SK-N-SH (cell line): ENCODE data around the gene SLC23A1. TPM values are rescaled to one million over a fixed set of nuclear protein-coding genes. Genes with fewer than 3 reads are reported as not detected.

Source experiments
- CTCF ChIP-seq: fragments of 200-600 bp; sonication (generic); IDR thresholded peaks from 2 replicates; pipeline ENCODE4 v1.6.1; 2017; ENCODE audit warnings: antibody characterized with exemption, mild to moderate bottlenecking, moderate library complexity
- ELF1 ChIP-seq: IDR thresholded peaks from 2 replicates; pipeline ENCODE4 v1.4.0; 2012
- EZH2phosphoT487 ChIP-seq: fragments of 200-600 bp; sonication (generic); IDR thresholded peaks from 2 replicates; pipeline ENCODE4 v1.6.1; 2017; ENCODE audit warnings: low read depth, mixed run types, mild to moderate bottlenecking, antibody characterized with exemption, moderate library complexity, borderline replicate concordance
- GABPA ChIP-seq: IDR thresholded peaks from 2 replicates; pipeline ENCODE4 v1.4.0; 2012; ENCODE audit warnings: low read depth, mild to moderate bottlenecking
- MAX ChIP-seq: IDR thresholded peaks from 2 replicates; pipeline ENCODE4 v1.4.0; 2012; ENCODE audit warnings: low read depth
- PBX3 ChIP-seq: IDR thresholded peaks from 2 replicates; pipeline ENCODE4; 2012
- RAD21 ChIP-seq: IDR thresholded peaks from 2 replicates; pipeline ENCODE4 v1.6.1; 2012; ENCODE audit warnings: mild to moderate bottlenecking, low read length
- REST ChIP-seq: IDR thresholded peaks from 2 replicates; pipeline ENCODE4 v1.6.1; 2012; ENCODE audit warnings: mild to moderate bottlenecking, low read depth, low read length, moderate library complexity
- RFX5 ChIP-seq: IDR thresholded peaks from 2 replicates; pipeline ENCODE4 v1.6.1; 2012; ENCODE audit warnings: mild to moderate bottlenecking, improper control_type of control experiment, low read length
- USF2 ChIP-seq: fragments of 150-350 bp; IDR thresholded peaks from 2 replicates; pipeline ENCODE4 v1.6.1; 2017; ENCODE audit warnings: antibody characterized with exemption, low read length, low read depth, borderline replicate concordance
- YY1 ChIP-seq: IDR thresholded peaks from 2 replicates; pipeline ENCODE4 v1.4.0; 2012; ENCODE audit warnings: low read depth, mild to moderate bottlenecking
- polyA plus RNA-seq, 3 experiments: library from polyadenylated mRNA; depleted of rRNA; stranded (reverse); fragments of >200 nt; gene quantifications; 2 replicates each; pipeline ENCODE4 v1.2.3, GENCODE V29; 2012

Gene SLC23A1
- polyA plus RNA-seq, 1 of the 3 experiments (the other 2 are of a cell fraction) = not detected

- TF ChIP-seq RAD21 (peak; percentile 56), REST (no peak), PBX3 (peak; percentile 56; the same call in 1 of the 2 replicates), USF2 (0 out of 2 replicates have a peak, but pooled peaks have one; percentile 50), RFX5 (peak; percentile 57; the same call in 1 of the 2 replicates), MAX (peak; percentile 92), EZH2phosphoT487 (no peak), CTCF (peak; percentile 68), YY1 (no peak), GABPA (peak; percentile 85), ELF1 (peak; percentile 72)
Observed at GRCh38 chr5:139341689-139342422, 41.2 kb downstream of the SLC23A1 start, which contains the start of gene PAIP2 (continued).
